Calu3 (cell line): ENCODE results near the gene GNG12. TPM values are rescaled to one million over a fixed set of nuclear protein-coding genes. Genes with fewer than 3 reads are reported as not detected.

Experiments
- BruUV-seq: library from RNA; stranded (reverse); fragments of 400-500 nt; replicated peaks from 2 replicates; lab custom pipeline; 2021; lab: Mats Ljungman, UMichigan
- CTCF ChIA-PET: fragments of 300-600 bp; sonication (Branson Sonifier 250); formaldehyde crosslinking; loops from one replicate; lab custom pipeline; 2022; ENCODE audit warnings: antibody characterized with exemption; lab: Charles Lee
- DNase-seq: peaks from one replicate; pipeline ENCODE4 v3.0.0; 2022
- H3K27ac Mint-ChIP-seq: one replicate; pipeline ENCODE4 v1.8.0; 2022; ENCODE audit warnings: mixed read lengths; ENCODE audit not compliant: unreplicated experiment
- H3K27me3 Mint-ChIP-seq: one replicate; pipeline ENCODE4 v1.8.0; 2022; ENCODE audit warnings: mixed read lengths; ENCODE audit not compliant: unreplicated experiment
- H3K36me3 Mint-ChIP-seq: one replicate; pipeline ENCODE4 v1.8.0; 2022; ENCODE audit warnings: mild to moderate bottlenecking, moderate library complexity, mixed read lengths; ENCODE audit not compliant: insufficient read depth, unreplicated experiment
- H3K4me1 Mint-ChIP-seq: one replicate; pipeline ENCODE4 v1.8.0; 2022; ENCODE audit warnings: mild to moderate bottlenecking, low read depth, mixed read lengths; ENCODE audit not compliant: unreplicated experiment
- H3K4me3 Mint-ChIP-seq: one replicate; pipeline ENCODE4 v1.8.0; 2022; ENCODE audit warnings: mild to moderate bottlenecking, low read depth, moderate library complexity, mixed read lengths; ENCODE audit not compliant: unreplicated experiment
- H3K9me3 Mint-ChIP-seq: one replicate; pipeline ENCODE4 v1.8.0; 2022; ENCODE audit warnings: low read depth, mixed read lengths; ENCODE audit not compliant: unreplicated experiment
- CTCF ChIP-seq: fragments of 200-600 bp; IDR thresholded peaks from one replicate; pipeline ENCODE4 v1.8.0; 2022; ENCODE audit warnings: antibody characterized with exemption; ENCODE audit not compliant: unreplicated experiment
- intact Hi-C: fragments of 100-400 bp; cut with micrococcal nuclease; formaldehyde crosslinking; loops from one replicate; pipeline ENCODE4 v1.10.0; 2022; ENCODE audit not compliant: unreplicated experiment
- total RNA-seq: library from RNA; stranded (reverse); gene quantifications from 2 replicates; pipeline ENCODE4 v1.2.3, GENCODE V29; 2022

The GNG12 gene
- total RNA-seq, 1 experiment from 2014 or later, result 85.6 TPM

GRCh38 chr1:67833602-67833940 lies 304 bp upstream of the GNG12 start:
- no peak for TF ChIP-seq CTCF
- Mint-ChIP-seq H3K4me1 (peaks cover 19% of the 10 kb centered on the region), H3K4me3 (peak overlapping the region; percentile 95), H3K9me3 (no peaks in the 10 kb centered on the region), H3K36me3 (peaks cover 31% of the 10 kb centered on the region), H3K27ac (no peak overlapping the region), H3K27me3 (no peaks in the 10 kb centered on the region)
- no TSS peak for BruUV-seq
- DNase-seq, result no peak
- CTCF ChIA-PET, result no interaction called here
- intact Hi-C loops, result loop anchor here (2.0 to 5.0 kb wide), 2 partner anchors 63 to 301 kb away; no protein-coding TSS in a partner anchor

- peak; percentile 63 for DNase-seq
- Mint-ChIP-seq H3K36me3 (peaks cover 31% of the 10 kb centered on the region), H3K9me3 (no peaks in the 10 kb centered on the region), H3K27ac (peak overlapping the region; percentile 98), H3K4me3 (peak overlapping the region; percentile 95), H3K4me1 (peaks cover 10% of the 10 kb centered on the region), H3K27me3 (no peaks in the 10 kb centered on the region)
- no peak for TF ChIP-seq CTCF
- CTCF ChIA-PET, result interaction anchor here (0.6 to 2.5 kb wide), 5 partner anchors 15 to 280 kb away, joined by 3 to 10 read pairs (median 4); no protein-coding TSS in a partner anchor
- TSS peak; percentile 53 for BruUV-seq
- intact Hi-C loops, result loop anchor here (2.0 to 5.0 kb wide), 3 partner anchors 17 to 300 kb away; no protein-coding TSS in a partner anchor
These were observed 1.3 kb downstream of the GNG12 start for GRCh38 chr1:67831850-67832513.

GRCh38 chr1:67830928-67831830 lies 2.1 kb downstream of the GNG12 start:
- intact Hi-C loops, result loop anchor here (2.0 to 5.0 kb wide), 2 partner anchors 16 to 299 kb away; no protein-coding TSS in a partner anchor
- no peaks in the 10 kb centered on the region for H3K9me3 Mint-ChIP-seq
- CTCF ChIA-PET, result interaction anchor here (0.8 to 2.5 kb wide), 5 partner anchors 12 to 65 kb away, joined by 3 to 10 read pairs (median 4); no protein-coding TSS in a partner anchor
- no peaks in the 10 kb centered on the region for H3K27me3 Mint-ChIP-seq
- no peak for TF ChIP-seq CTCF
- H3K27ac Mint-ChIP-seq, result peak overlapping the region; percentile 98
- H3K4me1 Mint-ChIP-seq, result peaks cover 10% of the 10 kb centered on the region
- peak overlapping the region; percentile 95 for H3K4me3 Mint-ChIP-seq
- no peak for DNase-seq
- no TSS peak for BruUV-seq
- peaks cover 31% of the 10 kb centered on the region for H3K36me3 Mint-ChIP-seq

GRCh38 chr1:67830226-67830625 lies 3.0 kb downstream of the GNG12 start:
- intact Hi-C loops, result loop anchor here (2.0 to 5.0 kb wide), 2 partner anchors 15 to 298 kb away; no protein-coding TSS in a partner anchor
- Mint-ChIP-seq H3K9me3 (no peaks in the 10 kb centered on the region), H3K4me1 (peaks cover 15% of the 10 kb centered on the region), H3K4me3 (peak overlapping the region; percentile 95), H3K27me3 (no peaks in the 10 kb centered on the region), H3K36me3 (peaks cover 31% of the 10 kb centered on the region), H3K27ac (peak overlapping the region; percentile 98)
- no peak for DNase-seq
- no TSS peak for BruUV-seq
- CTCF ChIA-PET, result interaction anchor here (0.8 to 2.5 kb wide), 3 partner anchors 11 to 64 kb away, joined by 3 to 10 read pairs (median 6); no protein-coding TSS in a partner anchor
- no peak for TF ChIP-seq CTCF
